Natural killer cell treated with Interleukin-12 subunit alpha and Interleukin-12 subunit beta and Interleukin-15 and Interleukin-18, amount 100 ng/mL, for 72 hours (primary cell): Measurements from ENCODE around the gene PKP1. TPM values are rescaled to one million over a fixed set of nuclear protein-coding genes. Genes with fewer than 3 reads are reported as not detected.
A peak's percentile ranks its signal among the peaks of the same experiment; 100 is the strongest.

Experiments used
- ATAC-seq, 2 donors: fragments of 150-1000 bp; cut with Tn5 transposase in 1 of 2; sonication (Bioruptor Pico), chemical (Tn5 transposase) in 1 of 2; 2 replicates each; pipeline ENCODE4 v1.10.0; 2021
- DNase-seq: peaks from one replicate; pipeline ENCODE4 v3.0.0; 2022; ENCODE audit warnings: low spot score
- H3K27ac Mint-ChIP-seq, 2 donors: 1 replicate in 1 of 2; 2 replicates in 1 of 2; pipeline ENCODE4 v1.8.0; 2022; ENCODE audit warnings: mixed read lengths in 2 of 2, mild to moderate bottlenecking in 1 of 2, moderate library complexity in 1 of 2
- H3K27me3 Mint-ChIP-seq, 2 donors: 1 replicate in 1 of 2; 2 replicates in 1 of 2; pipeline ENCODE4 v1.8.0; 2022; ENCODE audit warnings: mixed read lengths in 2 of 2
- H3K36me3 Mint-ChIP-seq: one replicate; pipeline ENCODE4 v1.8.0; 2022; ENCODE audit warnings: mixed read lengths
- H3K4me1 Mint-ChIP-seq, 2 donors: 1 replicate in 1 of 2; 2 replicates in 1 of 2; pipeline ENCODE4 v1.8.0; 2022; ENCODE audit warnings: low read depth in 2 of 2, mixed read lengths in 2 of 2, mild to moderate bottlenecking in 1 of 2
- H3K4me3 Mint-ChIP-seq: one replicate; pipeline ENCODE4 v1.8.0; 2022; ENCODE audit warnings: mixed read lengths
- H3K9me3 Mint-ChIP-seq: 2 replicates; pipeline ENCODE4 v1.8.0; 2022; ENCODE audit warnings: mixed read lengths
- total RNA-seq, 2 donors: library from RNA; stranded (reverse); gene quantifications; one replicate each; pipeline ENCODE4 v1.2.3, GENCODE V29; 2022

PKP1 gene
- total RNA-seq, 2 donors from 2014 or later = not detected

GRCh38 chr1:201344206-201345080 is 61.1 kb downstream of the PKP1 start:
- no peak for DNase-seq
- H3K4me3 Mint-ChIP-seq = no peak overlapping the region
- H3K36me3 Mint-ChIP-seq = no peaks in the 10 kb centered on the region
- peak in 1 of 2 donors; percentile 27 for ATAC-seq
- H3K9me3 Mint-ChIP-seq = no peaks in the 10 kb centered on the region
- H3K27me3 Mint-ChIP-seq = peaks cover 19 to 39% of the 10 kb centered on the region in 2 donors
- H3K27ac Mint-ChIP-seq = no peak overlapping the region
- H3K4me1 Mint-ChIP-seq = no peaks in the 10 kb centered on the region

DNA sequence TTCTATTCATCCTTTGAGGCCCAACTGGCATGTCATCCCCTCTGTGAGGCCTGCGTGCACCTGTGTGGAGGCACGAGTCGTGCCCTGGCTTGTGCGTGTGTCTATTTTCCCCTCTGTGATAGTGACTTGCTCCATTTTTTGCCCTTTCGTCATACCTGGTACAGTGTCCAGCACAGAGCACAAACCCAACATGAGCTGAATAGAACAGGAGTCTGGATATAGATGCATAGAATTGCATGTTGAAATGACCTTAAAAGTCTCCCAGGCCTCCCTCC is 61.7 kb downstream of the PKP1 start:
- DNase-seq = no peak
- no peaks in the 10 kb centered on the region for H3K4me1 Mint-ChIP-seq
- H3K27me3 Mint-ChIP-seq = peaks cover 19 to 37% of the 10 kb centered on the region in 2 donors
- no peak overlapping the region for H3K4me3 Mint-ChIP-seq
- no peak for ATAC-seq
- H3K36me3 Mint-ChIP-seq = no peaks in the 10 kb centered on the region
- H3K27ac Mint-ChIP-seq = no peak overlapping the region
- no peaks in the 10 kb centered on the region for H3K9me3 Mint-ChIP-seq

- no peak for ATAC-seq
Measured at GRCh38 chr1:201346337-201346939, 63.1 kb downstream of the PKP1 start.

DNA sequence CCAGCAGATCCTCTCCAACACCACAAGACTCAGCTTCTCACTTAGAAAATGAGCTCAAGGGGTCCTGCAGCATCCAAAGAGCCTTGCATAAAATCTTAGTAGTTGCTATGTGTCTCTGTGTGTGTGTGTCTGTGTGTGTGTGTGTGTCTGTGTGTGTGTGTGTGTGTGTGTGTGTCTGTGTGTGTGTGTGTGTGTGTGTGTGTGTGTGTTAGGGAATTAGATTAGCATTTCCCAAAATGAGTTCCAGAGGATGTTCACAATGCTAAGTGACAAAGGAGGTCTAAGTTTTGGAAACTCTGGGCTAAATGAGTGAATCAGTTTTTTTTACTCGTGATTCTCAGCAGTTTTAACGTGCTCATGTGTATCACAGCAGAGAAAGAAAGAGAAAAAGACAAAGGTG is 63.7 kb downstream of the PKP1 start:
- ATAC-seq = no peak
- Mint-ChIP-seq H3K36me3 (no peaks in the 10 kb centered on the region), H3K27me3 (peaks cover 22 to 33% of the 10 kb centered on the region in 2 donors), H3K4me3 (no peak overlapping the region), H3K4me1 (no peaks in the 10 kb centered on the region), H3K9me3 (no peaks in the 10 kb centered on the region), H3K27ac (no peak overlapping the region)
- DNase-seq = no peak

More at GRCh38 chr1:201346337-201346939, 63.1 kb downstream of the PKP1 start:
- Mint-ChIP-seq H3K27ac (no peak overlapping the region), H3K36me3 (no peaks in the 10 kb centered on the region), H3K27me3 (peaks cover 20 to 29% of the 10 kb centered on the region in 2 donors), H3K4me3 (no peak overlapping the region), H3K9me3 (no peaks in the 10 kb centered on the region), H3K4me1 (no peaks in the 10 kb centered on the region)
- DNase-seq = no peak

DNA sequence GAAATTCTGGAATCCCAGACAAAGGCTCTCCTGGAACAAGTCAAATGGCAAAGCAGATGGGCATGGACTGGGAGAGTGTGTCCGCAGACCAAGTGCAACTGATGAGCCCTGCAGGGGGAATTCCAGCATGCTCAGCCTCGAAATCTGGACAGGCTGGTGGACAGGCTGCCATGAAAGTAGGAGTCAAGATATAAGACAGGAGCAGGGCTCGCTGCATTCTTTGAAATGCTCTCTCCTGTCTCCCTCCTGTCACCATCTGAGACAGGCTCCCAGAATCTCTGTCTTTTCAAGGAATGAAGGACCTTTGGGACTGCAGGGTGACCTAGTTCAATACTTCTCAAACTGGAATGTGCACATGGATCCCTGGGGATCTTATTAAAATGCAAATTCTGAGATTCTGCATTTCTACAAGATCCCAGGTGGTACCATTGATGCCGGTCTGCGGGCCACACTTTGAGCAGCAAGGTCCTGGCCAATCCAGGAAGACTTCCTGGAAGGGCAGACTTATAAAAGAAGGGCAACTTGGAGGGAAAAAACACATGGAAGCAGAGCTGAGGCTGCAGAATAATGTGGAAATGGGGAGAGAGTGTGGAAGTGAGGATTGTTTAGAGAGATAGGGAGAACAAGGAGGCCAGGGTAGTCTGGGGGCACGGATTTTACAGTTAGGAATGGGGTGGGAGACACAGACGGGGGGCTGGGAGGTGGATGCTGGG is 64.3 kb downstream of the PKP1 start:
- Mint-ChIP-seq H3K4me3 (no peak overlapping the region), H3K4me1 (no peaks in the 10 kb centered on the region), H3K9me3 (no peaks in the 10 kb centered on the region), H3K36me3 (no peaks in the 10 kb centered on the region), H3K27me3 (peaks cover 22 to 33% of the 10 kb centered on the region in 2 donors), H3K27ac (no peak overlapping the region)
- DNase-seq (no peak), ATAC-seq (no peak)

GRCh38 chr1:201348211-201348566 is 64.9 kb downstream of the PKP1 start:
- Mint-ChIP-seq H3K4me3 (no peak overlapping the region), H3K36me3 (no peaks in the 10 kb centered on the region), H3K9me3 (no peaks in the 10 kb centered on the region), H3K27me3 (peaks cover 22 to 33% of the 10 kb centered on the region in 2 donors), H3K4me1 (no peaks in the 10 kb centered on the region), H3K27ac (no peak overlapping the region)
- peak in 1 of 2 donors; percentile 55 for ATAC-seq
- DNase-seq = no peak

GRCh38 chr1:201349092-201349491 is 65.8 kb downstream of the PKP1 start:
- H3K4me1 Mint-ChIP-seq = no peaks in the 10 kb centered on the region
- ATAC-seq (no peak), DNase-seq (no peak)
- H3K9me3 Mint-ChIP-seq = no peaks in the 10 kb centered on the region
- no peak overlapping the region for H3K4me3 Mint-ChIP-seq
- no peaks in the 10 kb centered on the region for H3K36me3 Mint-ChIP-seq
- H3K27me3 Mint-ChIP-seq = peaks cover 22 to 33% of the 10 kb centered on the region in 2 donors
- no peak overlapping the region for H3K27ac Mint-ChIP-seq

GRCh38 chr1:201350361-201350725 is 67.0 kb downstream of the PKP1 start:
- peaks cover 18 to 25% of the 10 kb centered on the region in 2 donors for H3K27me3 Mint-ChIP-seq

GRCh38 chr1:201350884-201351283 is 67.6 kb downstream of the PKP1 start:
- H3K9me3 Mint-ChIP-seq = no peaks in the 10 kb centered on the region
- no peaks in the 10 kb centered on the region for H3K4me1 Mint-ChIP-seq
- DNase-seq = no peak
- H3K36me3 Mint-ChIP-seq = no peaks in the 10 kb centered on the region
- no peak overlapping the region for H3K4me3 Mint-ChIP-seq
- H3K27me3 Mint-ChIP-seq = peaks cover 18 to 23% of the 10 kb centered on the region in 2 donors
- ATAC-seq = peak in 1 of 2 donors; percentile 22
- no peak overlapping the region for H3K27ac Mint-ChIP-seq

More at GRCh38 chr1:201350361-201350725, 67.0 kb downstream of the PKP1 start:
- DNase-seq (no peak), ATAC-seq (no peak)
- Mint-ChIP-seq H3K4me1 (no peaks in the 10 kb centered on the region), H3K27ac (no peak overlapping the region), H3K9me3 (no peaks in the 10 kb centered on the region), H3K4me3 (no peak overlapping the region), H3K36me3 (no peaks in the 10 kb centered on the region)

DNA sequence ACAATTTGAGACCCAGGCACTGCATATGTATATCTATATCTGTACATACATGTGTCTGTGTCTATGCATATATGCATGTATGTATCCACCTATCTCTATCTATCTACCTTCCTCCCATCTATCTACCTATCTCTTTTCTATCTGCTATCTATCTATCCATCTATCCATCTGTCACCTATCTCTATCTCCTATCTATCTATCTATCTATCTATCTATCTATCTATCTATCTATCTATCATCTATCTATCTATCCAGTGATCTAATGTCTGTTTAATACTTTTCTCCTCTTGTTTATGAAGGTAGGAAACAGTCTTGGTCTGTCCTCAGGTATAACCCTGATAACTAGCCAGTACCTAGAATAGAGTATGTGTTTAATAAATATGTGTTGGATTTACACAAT is 68.3 kb downstream of the PKP1 start:
- peaks cover 18 to 23% of the 10 kb centered on the region in 2 donors for H3K27me3 Mint-ChIP-seq
- no peak overlapping the region for H3K4me3 Mint-ChIP-seq
- DNase-seq (no peak), ATAC-seq (no peak)
- H3K36me3 Mint-ChIP-seq = no peaks in the 10 kb centered on the region
- no peaks in the 10 kb centered on the region for H3K4me1 Mint-ChIP-seq
- H3K9me3 Mint-ChIP-seq = no peaks in the 10 kb centered on the region
- H3K27ac Mint-ChIP-seq = no peak overlapping the region

DNA sequence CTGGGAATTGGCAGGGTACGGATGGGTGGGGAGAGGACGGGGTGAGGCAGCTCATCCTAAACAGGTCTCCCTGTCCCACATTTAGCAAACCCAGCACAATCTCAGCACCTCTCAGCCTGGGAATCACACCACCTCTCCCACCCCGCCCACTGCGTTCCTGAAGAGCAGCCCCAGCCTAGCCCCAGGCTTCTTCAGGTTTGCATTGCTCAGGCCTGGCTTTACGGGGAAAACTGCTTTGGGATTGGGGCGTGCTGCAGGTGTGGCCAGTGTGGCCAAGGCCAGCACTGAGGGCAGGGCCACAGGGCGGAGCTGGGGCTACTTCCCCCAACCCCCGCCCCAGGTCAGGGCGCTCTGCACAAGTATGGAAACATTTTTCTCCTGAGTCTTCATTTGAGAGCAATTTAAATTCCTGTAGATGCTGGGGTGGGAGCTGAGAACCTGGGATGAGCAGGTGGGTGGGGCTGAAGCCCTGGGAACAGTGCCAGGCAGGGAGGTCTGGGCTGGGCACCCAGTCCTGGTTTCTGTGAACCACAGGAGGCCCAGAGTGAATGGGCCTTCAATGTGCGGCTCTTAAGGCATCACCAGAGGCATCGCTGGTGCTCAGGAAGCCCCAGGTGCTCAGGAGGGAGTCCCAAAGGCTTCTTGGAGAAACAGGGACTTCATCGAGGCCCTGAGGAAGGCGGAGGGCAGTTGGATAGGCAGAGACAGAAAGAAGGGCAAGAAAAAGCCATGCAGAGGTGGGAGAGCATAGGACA is 70.1 kb downstream of the PKP1 start:
- no peaks in the 10 kb centered on the region for H3K4me1 Mint-ChIP-seq
- DNase-seq = no peak
- no peaks in the 10 kb centered on the region for H3K36me3 Mint-ChIP-seq
- H3K27me3 Mint-ChIP-seq = peaks cover 13 to 17% of the 10 kb centered on the region in 2 donors
- no peak for ATAC-seq
- no peak overlapping the region for H3K27ac Mint-ChIP-seq
- no peaks in the 10 kb centered on the region for H3K9me3 Mint-ChIP-seq
- no peak overlapping the region for H3K4me3 Mint-ChIP-seq

DNA sequence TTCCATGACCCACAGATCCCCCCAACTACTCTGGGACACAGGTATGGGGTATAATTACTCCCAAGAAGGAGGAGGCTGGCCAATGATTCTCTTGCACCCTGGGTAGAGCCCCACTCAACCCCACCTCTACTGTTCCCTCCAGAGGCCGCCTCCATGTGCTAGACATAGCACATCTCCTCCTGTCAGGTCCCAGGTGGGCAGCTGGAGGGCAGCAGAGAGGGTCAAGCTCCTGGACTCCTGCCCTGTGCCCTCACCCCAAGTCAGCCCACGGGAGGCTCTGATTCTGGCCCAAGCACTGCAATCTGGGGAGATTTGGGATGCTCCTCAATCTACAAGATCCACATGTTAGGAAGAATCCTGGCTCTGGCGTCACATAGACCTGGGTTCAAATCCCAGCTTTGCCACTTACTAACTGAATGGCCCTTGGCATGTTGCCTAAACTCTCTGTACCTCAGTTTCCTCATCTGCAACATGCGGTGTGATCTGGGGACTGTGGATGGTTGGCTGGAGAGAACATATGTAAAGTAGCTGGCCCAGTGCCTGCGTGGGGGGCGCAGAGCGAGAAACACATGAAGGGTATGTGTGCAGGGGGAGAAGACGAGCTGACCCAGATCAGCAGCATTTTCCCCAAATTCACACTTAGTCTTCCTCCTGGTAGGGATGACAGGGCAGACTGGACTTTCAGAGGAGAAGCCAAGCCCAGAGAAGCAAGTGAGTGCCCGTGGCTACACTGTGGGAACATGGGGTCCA is 71.0 kb downstream of the PKP1 start:
- no peak overlapping the region for H3K4me3 Mint-ChIP-seq
- H3K4me1 Mint-ChIP-seq = no peaks in the 10 kb centered on the region
- H3K27ac Mint-ChIP-seq = no peak overlapping the region
- H3K27me3 Mint-ChIP-seq = peaks cover 12 to 15% of the 10 kb centered on the region in 2 donors
- ATAC-seq = no peak
- DNase-seq = no peak
- no peaks in the 10 kb centered on the region for H3K9me3 Mint-ChIP-seq
- no peaks in the 10 kb centered on the region for H3K36me3 Mint-ChIP-seq

GRCh38 chr1:201354901-201355295 is 71.6 kb downstream of the PKP1 start:
- ATAC-seq = no peak
- Mint-ChIP-seq H3K36me3 (no peaks in the 10 kb centered on the region), H3K9me3 (no peaks in the 10 kb centered on the region), H3K27ac (no peak overlapping the region), H3K4me1 (no peaks in the 10 kb centered on the region), H3K27me3 (peaks cover 8 to 10% of the 10 kb centered on the region in 2 donors), H3K4me3 (no peak overlapping the region)
- DNase-seq = no peak
